NCI-H526 (cell line): ENCODE measurements around the gene HLA-E.

Experiments
- DNase-seq, 2 experiments: peaks; one replicate each; lab custom pipeline; 2025; lab: John Stamatoyannopoulos, UW

HLA-E gene

DNA sequence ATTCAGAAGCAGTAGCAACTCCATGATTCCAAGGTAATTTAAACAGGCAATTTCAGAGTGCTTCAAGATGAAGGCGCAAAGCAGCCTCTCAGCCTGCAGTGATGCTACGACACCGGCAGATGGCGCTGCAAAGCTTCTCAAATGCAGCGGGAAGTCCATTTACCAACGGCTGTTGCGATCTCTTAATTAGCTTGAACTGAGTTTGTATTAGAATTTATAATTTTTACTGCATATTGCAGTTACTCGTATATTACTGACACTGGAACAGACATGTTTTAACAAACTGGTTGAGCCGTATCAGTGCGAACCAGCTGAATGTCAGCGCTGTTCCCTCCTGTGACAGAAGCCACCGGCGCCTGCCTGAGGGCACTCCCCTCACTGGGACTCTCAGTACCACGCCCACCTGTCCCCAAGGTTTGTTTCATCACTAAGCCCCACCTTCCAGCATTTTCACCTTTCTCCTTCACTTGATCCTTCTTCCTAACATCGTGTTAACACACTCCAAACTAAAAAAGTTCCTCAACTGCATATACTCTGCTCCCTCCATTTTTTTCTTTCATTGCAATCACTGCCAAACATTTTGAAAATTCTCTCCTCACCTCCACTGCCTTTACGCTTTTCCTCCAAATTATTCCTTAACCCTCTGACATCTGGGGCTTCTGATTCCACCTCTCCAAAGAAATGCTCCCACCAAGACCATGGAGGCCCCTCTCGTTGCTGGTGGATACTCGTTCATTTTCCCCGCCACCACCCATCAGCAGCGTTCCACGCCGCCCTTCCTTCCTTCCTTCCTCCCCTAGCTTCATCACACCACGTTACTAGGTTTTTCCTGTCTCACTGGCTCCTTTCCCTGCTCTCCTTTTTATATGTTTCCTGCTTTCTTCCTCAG, 52.5 kb downstream of the HLA-E start:
- DNase-seq = peak; percentile 72 to 83

- DNase-seq = peak in 1 of 2 experiments; percentile 6
These were observed 53.1 kb downstream of the HLA-E start for GRCh38 chr6:30542404-30542725.

DNA sequence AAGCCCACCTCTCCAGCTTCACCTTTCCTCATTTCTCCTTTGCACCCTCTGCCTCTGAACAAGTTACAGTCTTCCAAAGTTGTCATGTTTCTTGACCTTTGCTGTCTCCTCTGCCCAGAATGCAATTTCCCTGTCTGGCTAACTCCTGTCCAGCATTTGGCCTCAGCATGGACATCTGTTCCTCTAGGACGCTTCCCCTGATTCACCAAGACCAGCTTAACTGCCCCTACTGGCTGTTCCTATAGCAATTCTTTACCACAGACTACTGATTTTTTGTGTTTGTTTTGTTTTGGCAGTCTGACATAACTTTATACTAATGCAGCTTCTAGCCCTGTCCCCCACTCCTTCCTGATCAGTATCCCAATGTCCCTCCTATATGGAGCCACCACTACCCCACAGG, 53.6 kb downstream of the HLA-E start:
- no peak for DNase-seq
